ENCODE measurements around the gene CLTC. TPM values are rescaled to one million over a fixed set of nuclear protein-coding genes. Genes with fewer than 3 reads are reported as not detected.
"Not testable (repeated sequence)": the region's sequence is repeated elsewhere in the genome, so short reads cannot be mapped to it uniquely, and the experiment has no call there.

CLTC gene
- polyA plus RNA-seq (2011; rRNA removed) (376 and 441 TPM in 2 replicates), polyA minus RNA-seq (2011; rRNA and poly(A)+ RNA removed) (646 and 947 TPM in 2 replicates)

- Histone ChIP-seq H3K27me3 (ENCODE audit: control insufficient read depth, insufficient read depth, low read length) (no peaks in the 10 kb centered on the region), H3K27ac (ENCODE audit: low read depth, low read length) (peak within 1 kb of the TSS; percentile 100), H3K4me3 (ENCODE audit: low read depth, low read length) (peak within 1 kb of the TSS; percentile 73), H3K9me3 (ENCODE audit: control insufficient read depth, insufficient read depth, low read length) (no peaks in the 10 kb centered on the region; the same call in 1 of the 2 replicates)
- CTCF ChIA-PET, result no interaction called here
- POLR2A ChIA-PET, result interaction anchor here (0.6 to 2.2 kb wide), 20 partner anchors 9 to 518 kb away, joined by 3 to 12 read pairs (median 4); partner anchors contain the start of genes DHX40, PTRH2 and VMP1
- TF ChIP-seq CTCF (IDR thresholded peaks at IDR 0.05; ENCODE audit: low read depth, low read length), result no peak
- peak; percentile 96 for DNase-seq (ENCODE audit: low read depth, low spot score)
These were observed at the start of gene CLTC for GRCh38 chr17:59619298-59620063. TSS of gene CLTC (plus strand) at chr17:59619895. CDS start at chr17:59620132, 237 bp downstream.

GRCh38 chr17:59572301-59572924, 47.3 kb upstream of the CLTC start:
- Histone ChIP-seq H3K27me3 (ENCODE audit: control insufficient read depth, insufficient read depth, low read length) (no peaks in the 10 kb centered on the region), H3K27ac (ENCODE audit: low read depth, low read length) (no peak overlapping the region), H3K9me3 (ENCODE audit: control insufficient read depth, insufficient read depth, low read length) (no peaks in the 10 kb centered on the region), H3K4me3 (ENCODE audit: low read depth, low read length) (no peak overlapping the region)
- DNase-seq (ENCODE audit: low read depth, low spot score), result no peak
- ChIA-PET POLR2A (no interaction called here), CTCF (no interaction called here)
- no peak for TF ChIP-seq CTCF (IDR thresholded peaks at IDR 0.05; ENCODE audit: low read depth, low read length)

GRCh38 chr17:59584168-59584567, 35.5 kb upstream of the CLTC start:
- H3K27ac ChIP-seq (ENCODE audit: low read depth, low read length); POLR2A ChIA-PET; DNase-seq (ENCODE audit: low read depth, low spot score); H3K27me3 ChIP-seq (ENCODE audit: control insufficient read depth, insufficient read depth, low read length); H3K9me3 ChIP-seq (ENCODE audit: control insufficient read depth, insufficient read depth, low read length); CTCF ChIA-PET; H3K4me3 ChIP-seq (ENCODE audit: low read depth, low read length): not testable (repeated sequence)

DNA sequence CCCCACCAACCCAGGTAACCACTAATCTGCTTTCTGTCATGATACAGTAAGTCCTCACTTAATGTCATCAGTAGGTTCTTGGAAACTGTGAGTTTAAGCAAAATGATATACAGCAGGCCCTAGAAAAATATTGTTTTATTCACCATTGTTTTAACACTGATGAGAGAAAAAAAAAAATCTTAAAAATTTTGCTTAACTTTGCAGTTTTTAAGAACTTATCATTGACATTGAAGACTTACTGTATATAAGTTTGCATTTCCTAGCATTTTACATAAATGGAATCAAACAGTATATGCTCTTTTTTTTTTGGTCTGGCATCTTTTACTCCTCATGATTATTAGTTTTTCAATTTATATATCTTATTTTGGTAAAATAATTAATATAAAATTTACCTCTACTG, 19.5 kb upstream of the CLTC start:
- Histone ChIP-seq H3K27ac (ENCODE audit: low read depth, low read length) (no peak overlapping the region), H3K27me3 (ENCODE audit: control insufficient read depth, insufficient read depth, low read length) (no peaks in the 10 kb centered on the region), H3K4me3 (ENCODE audit: low read depth, low read length) (no peak overlapping the region), H3K9me3 (ENCODE audit: control insufficient read depth, insufficient read depth, low read length) (no peaks in the 10 kb centered on the region)
- ChIA-PET POLR2A (no interaction called here), CTCF (no interaction called here)
- no peak for DNase-seq (ENCODE audit: low read depth, low spot score)
- TF ChIP-seq CTCF (IDR thresholded peaks at IDR 0.05; ENCODE audit: low read depth, low read length), result no peak

GRCh38 chr17:59601130-59601529, 18.6 kb upstream of the CLTC start:
- Histone ChIP-seq H3K27ac (ENCODE audit: low read depth, low read length) (no peak overlapping the region), H3K9me3 (ENCODE audit: control insufficient read depth, insufficient read depth, low read length) (no peaks in the 10 kb centered on the region), H3K27me3 (ENCODE audit: control insufficient read depth, insufficient read depth, low read length) (no peaks in the 10 kb centered on the region), H3K4me3 (ENCODE audit: low read depth, low read length) (no peak overlapping the region)
- no peak for DNase-seq (ENCODE audit: low read depth, low spot score)
- POLR2A ChIA-PET, result no interaction called here
- CTCF ChIA-PET, result no interaction called here
- TF ChIP-seq CTCF (IDR thresholded peaks at IDR 0.05; ENCODE audit: low read depth, low read length), result no peak

All from AG04450 (cell line).